ENCODE measurements around the gene WWOX.

WWOX gene

GRCh38 chr16:78147911-78148401 is 48.5 kb downstream of the WWOX start:
- no peak for DNase-seq

DNA sequence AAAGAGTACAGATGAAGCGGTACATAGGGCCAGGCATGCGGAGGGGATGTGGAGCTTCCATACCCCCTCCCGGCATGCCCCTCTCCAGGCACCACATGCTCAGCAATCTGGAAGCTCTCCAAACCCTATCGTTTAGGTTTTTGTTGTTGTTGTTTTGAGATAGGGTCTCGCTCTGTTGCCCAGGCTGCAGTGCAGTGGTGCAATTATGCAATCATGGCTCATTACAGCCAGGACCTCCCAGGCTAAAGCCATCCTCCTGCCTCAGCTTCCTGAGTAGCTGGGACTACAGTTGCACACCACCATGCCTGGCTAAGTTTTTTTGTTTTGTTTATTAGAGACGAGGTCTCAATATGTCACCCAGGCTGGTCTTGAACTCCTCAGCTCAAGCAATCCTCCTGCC is 50.8 kb downstream of the WWOX start:
- DNase-seq, result no peak

DNA sequence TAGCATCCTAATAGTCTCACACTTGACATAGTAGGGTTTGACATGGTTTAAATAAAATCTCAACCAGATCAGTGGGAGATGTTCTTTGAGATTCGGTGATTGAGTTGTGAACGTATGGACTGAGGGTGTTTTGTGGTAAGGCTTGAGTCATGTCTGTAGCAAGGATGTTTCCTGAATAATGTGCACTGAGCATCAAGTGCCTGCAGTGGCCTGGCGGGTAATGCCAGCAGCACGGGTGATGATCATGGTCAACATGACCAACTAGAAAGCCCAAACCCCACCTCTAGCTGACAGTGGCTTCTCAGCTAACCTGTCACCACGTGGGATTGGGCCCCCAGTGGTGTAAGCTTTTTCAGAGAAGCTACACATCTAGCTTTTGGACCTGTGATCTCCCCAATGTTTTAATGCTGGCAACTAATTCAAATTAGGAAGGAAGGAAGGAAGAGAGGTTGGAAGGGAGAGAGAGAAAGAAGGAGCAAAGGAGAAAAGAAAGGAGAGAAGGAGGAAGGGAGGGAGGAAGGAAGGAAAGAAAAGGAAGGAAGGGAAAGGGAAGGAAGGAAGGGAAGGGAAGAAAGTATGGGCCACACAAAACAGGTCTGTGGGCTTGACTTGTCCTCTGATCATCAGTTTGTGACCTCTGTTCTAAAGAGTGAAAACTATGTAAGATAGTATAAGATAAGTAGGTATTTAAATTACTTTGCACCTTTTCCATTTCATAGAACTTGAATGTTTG is 55.4 kb downstream of the WWOX start:
- DNase-seq, result no peak

DNA sequence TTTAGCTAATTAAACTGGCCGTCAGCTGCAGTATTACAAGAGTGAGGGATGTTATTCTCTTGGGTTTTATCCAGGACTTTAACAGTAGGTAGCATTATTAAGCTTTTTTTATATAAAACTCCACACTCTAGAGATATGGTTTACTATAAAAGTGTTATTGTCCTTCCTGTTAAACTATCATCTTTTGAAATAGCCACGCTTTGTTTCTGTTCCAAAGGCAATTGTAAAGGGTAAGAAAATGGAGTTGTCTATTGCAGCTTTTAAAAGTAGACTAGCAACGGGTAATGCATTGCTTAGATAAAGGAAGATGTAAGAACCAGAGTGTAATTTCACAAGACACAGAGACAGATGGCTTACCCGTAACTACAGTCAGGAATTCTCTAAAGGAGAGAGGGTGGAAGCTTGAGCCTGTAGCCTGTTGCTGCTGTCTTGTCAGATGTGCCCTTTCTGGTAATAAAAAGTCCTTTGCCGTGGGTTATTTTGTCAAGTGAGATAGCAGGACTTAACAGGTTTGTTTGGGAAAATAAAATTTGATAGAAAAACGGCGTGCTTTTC is 56.4 kb downstream of the WWOX start:
- no peak for DNase-seq

DNA sequence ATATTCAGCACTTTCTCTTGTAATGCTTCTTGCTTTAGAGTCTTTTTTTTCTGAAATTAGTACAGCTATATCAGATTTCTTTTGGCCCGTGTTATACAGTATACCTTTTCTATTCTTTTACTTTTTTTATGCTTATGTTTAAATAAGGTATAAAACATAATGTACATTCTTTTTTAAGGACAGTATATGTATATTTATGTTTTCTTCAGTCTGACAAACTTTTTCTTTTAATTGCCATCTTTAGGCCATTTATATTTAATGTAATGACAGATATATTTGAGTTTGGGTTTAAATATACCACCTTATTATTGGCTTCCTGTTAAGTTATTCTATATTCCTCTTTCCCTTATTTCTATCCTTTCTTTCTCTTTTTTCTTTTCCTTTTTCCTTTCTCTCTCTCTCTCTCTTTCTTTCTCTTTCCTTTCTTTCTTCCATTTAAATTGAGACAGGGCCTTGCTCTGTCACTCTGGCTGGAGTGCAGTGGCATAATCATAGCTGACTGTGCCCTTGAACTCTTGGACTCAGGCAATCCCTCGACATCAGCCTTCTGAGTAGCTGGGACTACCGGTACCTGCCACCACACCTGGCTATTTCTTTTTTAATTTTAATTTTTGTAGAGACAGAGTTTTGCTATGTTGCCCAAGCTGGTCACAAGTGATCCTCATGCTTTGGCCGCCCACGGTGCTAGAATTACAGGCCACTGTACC is 61.7 kb downstream of the WWOX start:
- no peak for DNase-seq

DNA sequence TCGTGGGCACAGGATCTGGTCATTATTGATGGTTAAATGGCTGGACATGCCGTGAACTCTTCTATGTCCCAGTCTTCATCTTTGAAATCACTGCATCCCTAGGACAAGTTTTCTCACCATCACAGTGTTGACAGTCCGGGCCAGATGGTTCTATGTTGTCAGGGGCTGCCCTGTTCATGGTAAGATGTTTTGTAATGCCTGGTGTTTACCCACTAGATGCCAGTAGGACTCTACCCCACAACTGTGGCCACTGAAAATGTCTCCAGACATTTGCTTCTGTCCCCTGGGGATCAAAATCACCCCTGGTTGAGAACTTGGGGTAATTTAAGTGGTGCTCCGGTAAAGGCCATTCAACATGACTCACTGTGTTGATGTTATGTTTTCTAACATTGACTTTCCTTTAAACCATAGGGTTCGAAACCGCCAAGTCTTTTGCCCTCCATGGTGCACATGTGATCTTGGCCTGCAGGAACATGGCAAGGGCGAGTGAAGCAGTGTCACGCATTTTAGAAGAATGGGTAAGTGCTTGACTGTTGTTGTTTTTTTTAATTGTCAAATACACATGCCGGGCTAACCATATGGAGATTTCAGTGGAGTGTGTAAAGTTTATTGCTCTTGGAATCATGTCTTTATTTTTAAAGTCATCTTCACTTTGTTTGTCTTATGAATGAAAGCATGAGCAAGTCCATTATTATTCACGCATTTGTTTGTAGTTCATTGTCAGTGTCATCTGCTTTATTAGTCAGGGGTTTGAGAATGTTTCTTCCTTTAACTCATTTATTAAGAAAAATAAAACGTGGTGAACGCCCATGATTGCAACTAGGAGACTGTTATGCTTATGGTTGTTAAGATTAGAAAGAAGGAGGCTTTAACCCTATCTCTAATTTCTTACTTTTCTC is 64.6 kb downstream of the WWOX start:
- no peak for DNase-seq

GRCh38 chr16:78170494-78170933 is 71.1 kb downstream of the WWOX start:
- DNase-seq, result no peak

DNA sequence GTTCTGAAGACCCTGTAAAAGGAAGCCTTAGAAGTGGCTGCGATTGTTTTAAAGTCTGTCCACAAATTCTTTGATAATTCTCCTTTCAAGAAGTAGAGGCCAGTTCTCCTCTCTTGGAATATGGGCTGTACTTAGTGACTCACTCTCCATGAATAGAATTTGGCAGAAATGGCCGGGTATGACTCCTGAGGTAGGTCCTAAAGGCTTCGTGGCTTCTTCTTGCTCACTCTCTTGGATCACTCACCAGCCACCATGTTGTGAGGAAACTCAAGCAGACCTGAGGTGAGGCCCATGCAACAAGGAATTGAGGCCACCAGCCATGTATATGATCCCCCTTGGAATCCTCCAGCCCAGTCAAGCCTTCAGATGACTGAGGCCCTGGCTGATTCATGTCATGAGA is 75.8 kb downstream of the WWOX start:
- DNase-seq, result no peak

- DNase-seq, result no peak
These were observed 77.0 kb downstream of the WWOX start for GRCh38 chr16:78176435-78176834.

DNA sequence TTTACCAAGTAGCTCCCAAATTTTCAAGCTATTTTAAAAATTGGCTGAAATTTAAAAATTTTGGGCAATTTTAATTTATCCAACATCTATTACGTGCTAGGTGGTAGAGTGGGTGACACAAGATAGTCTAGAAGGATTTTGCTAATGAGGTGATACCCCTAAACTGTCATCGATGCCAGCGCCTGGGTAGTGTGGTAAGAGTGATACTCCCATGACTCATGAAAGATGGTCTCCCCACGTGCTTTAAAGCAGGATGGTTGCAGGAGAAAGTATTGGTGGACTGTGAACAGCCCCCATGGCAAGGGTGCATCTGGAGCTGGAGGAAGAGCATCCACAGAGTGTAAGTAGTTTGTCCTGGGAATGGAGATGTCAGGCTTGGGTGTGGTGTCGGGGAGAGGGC is 77.8 kb downstream of the WWOX start:
- DNase-seq, result no peak

DNA sequence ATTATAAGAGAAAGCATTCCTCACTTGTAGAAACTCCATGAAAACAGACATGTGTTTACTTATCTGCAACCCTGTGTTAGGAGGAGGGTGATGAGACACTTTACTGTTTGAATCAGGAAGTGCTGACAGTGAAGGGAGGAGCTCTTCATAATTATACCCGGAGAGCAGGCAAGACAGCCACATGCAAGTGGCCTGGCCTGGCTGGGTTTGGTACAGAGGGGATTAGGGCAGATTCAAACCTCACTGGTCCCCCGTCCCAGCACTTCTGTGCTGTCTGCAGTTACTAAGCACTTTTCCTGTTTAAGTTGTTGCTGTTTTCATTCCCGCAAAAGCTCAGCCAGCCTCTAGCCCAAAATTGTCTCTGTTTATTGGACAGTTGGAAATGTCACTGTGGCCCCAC is 78.5 kb downstream of the WWOX start:
- no peak for DNase-seq

- DNase-seq, result no peak
These were observed 80.2 kb downstream of the WWOX start for GRCh38 chr16:78179666-78180065.

- DNase-seq, result no peak
These were observed 80.9 kb downstream of the WWOX start for GRCh38 chr16:78180349-78180748.

DNA sequence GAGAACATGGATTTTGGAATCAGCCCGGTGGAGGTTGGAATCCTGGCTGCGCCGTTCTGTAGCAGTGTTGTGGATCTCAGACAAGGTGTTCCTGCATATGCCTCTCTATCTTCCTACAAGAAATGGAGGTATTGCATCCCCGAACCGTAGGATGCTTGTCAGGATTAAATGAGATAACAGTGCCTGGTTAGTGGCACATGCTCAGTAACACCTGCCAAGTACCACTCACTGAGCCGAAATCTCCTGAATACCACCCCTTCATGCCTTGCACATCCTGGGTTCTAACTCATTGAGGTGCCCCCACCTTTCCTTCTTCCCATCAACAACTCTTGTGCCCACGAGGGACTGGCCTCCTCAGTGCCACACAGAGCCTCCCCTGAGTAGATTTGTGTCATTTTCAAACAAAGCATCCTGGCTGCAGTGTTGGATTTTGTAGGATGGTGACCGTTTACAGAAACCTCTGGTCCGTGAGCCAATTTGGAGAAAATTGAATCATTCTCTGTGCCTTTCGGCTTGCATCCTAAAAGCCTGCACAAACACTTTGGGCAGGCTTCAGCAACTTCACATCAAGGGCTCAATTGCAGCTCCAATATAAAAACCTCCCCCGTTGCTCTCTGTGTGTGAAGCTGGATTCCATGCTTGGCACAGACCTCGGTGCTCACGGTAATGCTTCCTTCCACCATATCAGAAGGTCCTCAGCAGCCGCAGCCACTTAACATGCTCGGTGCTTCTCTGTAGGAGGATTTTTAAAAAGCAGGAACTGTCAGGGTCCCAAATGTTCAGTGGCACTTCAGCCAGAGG is 84.2 kb downstream of the WWOX start:
- peak; percentile 43 for DNase-seq

DNA sequence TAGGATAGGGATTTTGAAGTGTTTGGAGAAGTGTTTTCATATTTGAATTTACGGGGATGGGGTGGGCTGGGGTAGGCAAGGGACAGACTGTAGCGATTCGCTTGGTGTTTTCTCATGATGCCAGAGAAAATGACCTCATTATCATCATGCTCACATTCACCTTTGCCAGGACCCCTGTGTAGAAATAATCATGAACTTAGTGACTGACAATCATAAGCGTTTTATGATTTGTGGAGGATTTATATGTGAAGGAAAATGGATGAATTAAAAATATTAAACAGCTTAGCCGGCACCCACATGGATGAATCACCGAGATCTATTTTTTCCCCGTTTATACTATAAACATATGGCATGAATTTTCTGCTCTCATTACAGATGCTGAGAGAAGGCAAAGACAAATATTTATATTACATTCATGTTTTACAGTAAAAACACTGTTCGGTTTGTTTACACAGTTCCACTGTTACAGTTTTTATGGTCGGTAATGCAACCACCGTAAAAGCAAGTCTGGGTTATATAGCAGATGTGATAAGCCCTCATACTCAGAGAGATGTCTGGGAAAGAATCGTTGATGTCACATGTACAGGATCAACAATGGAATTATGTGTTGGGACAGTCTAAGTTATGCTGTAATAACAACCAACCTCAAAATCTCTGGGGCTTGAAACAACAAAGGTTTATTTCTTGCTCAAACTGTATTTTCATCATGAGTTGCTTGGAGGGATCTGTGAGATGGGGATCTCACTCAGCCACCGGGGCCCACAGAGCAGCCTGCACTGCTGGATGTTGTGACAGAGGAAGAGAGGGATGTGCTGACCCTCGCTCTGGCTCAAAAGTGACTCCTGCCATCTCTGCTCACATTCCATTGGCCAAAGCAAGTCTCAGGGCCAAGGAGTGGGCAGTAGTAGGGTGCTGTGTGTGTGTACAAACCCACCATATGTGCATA is 85.1 kb downstream of the WWOX start:
- DNase-seq, result no peak

DNA sequence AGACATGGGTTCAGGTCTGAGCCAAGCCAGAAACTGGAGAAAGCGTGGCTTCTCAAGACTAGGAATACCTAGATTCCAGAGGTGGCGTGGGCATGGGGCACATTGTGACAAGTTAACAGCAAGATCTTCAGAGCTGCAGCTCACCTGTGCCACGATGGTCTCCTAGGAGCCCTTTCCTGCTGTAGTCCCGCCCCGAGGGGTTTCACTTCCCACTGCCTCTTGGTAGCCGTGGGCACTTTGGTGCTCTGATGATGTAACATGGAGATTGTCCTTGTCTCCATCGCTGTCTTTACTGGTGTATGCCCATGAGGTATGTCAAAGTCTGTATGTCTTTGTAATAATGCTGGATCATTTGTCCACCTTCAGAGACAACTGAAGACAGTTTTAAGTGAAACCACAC is 89.7 kb downstream of the WWOX start:
- no peak for DNase-seq

GRCh38 chr16:78192734-78193488 is 93.5 kb downstream of the WWOX start:
- DNase-seq, result no peak

- no peak for DNase-seq
These were observed 95.5 kb downstream of the WWOX start for GRCh38 chr16:78194948-78195347.

GRCh38 chr16:78195797-78196196 is 96.3 kb downstream of the WWOX start:
- no peak for DNase-seq

DNA sequence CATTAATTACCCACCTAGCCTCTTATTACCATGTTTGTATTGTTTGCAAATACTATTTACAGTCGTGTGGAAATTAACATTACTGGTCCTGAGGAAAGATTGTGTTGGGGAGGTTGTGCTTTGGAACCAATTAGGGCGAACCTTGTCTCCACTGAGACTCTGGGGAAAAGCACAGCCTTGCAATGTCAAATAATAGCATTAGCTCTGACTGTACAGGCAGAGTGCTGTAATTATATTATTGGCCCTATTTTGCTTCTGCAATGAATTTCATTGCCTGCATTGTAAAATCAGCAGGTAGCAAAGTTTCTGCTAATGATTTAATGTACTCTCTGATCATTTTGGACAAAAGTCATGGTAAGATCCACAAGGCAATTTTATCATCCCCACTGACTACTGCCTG is 97.0 kb downstream of the WWOX start:
- no peak for DNase-seq
